Liver (tissue), 9 donors: Measurements from ENCODE around the gene SURF1. TPM values are rescaled to one million over a fixed set of nuclear protein-coding genes. Genes with fewer than 3 reads are reported as not detected.

Experiments
- DNase-seq: peaks from one replicate; pipeline ENCODE4 v3.0.0-alpha.2; 2017; ENCODE audit warnings: low spot score
- H3K27ac ChIP-seq, 2 donors: one replicate each; pipeline ENCODE4 v1.7.0; 2013; ENCODE audit warnings: inconsistent platforms in 2 of 2, low read length in 2 of 2, control low read depth in 1 of 2, low read depth in 1 of 2, mild to moderate bottlenecking in 1 of 2
- H3K27me3 ChIP-seq, 4 donors: one replicate each; pipeline versions ENCODE4 v1.6.1 to v1.7.0; 2013; ENCODE audit warnings: low read length in 3 of 4, inconsistent platforms in 1 of 4, mild to moderate bottlenecking in 1 of 4, moderate library complexity in 1 of 4; ENCODE audit not compliant: control insufficient read depth in 4 of 4, insufficient read depth in 4 of 4
- H3K36me3 ChIP-seq, 4 donors: one replicate each; pipeline versions ENCODE4 v1.6.1 to v1.7.0; 2013; ENCODE audit warnings: low read length in 3 of 4, mild to moderate bottlenecking in 3 of 4, low read depth in 1 of 4, moderate library complexity in 1 of 4; ENCODE audit not compliant: control insufficient read depth in 4 of 4, insufficient read depth in 3 of 4
- H3K4me1 ChIP-seq, 4 donors: one replicate each; pipeline versions ENCODE4 v1.6.1 to v1.7.0; 2013; ENCODE audit warnings: low read length in 3 of 4, mild to moderate bottlenecking in 3 of 4, moderate library complexity in 1 of 4; ENCODE audit not compliant: control insufficient read depth in 4 of 4, insufficient read depth in 4 of 4
- H3K4me3 ChIP-seq, 3 donors: one replicate each; pipeline versions ENCODE4 v1.6.1 to v1.7.0; 2013; ENCODE audit warnings: low read length in 3 of 3, control low read depth in 1 of 3, low read depth in 1 of 3, mild to moderate bottlenecking in 1 of 3
- H3K9ac ChIP-seq, 2 donors: one replicate each; pipeline ENCODE4 v1.7.0; 2013; ENCODE audit warnings: low read length in 2 of 2, mild to moderate bottlenecking in 2 of 2, moderate library complexity in 2 of 2, control low read depth in 1 of 2, low read depth in 1 of 2
- H3K9me3 ChIP-seq, 4 donors: one replicate each; pipeline versions ENCODE4 v1.6.1 to v1.7.0; 2013; ENCODE audit warnings: low read length in 3 of 4; ENCODE audit not compliant: control insufficient read depth in 4 of 4
- ATF3 ChIP-seq: IDR thresholded peaks from 2 replicates; pipeline ENCODE4 v1.6.1; 2016; ENCODE audit warnings: antibody characterized with exemption
- EGR1 ChIP-seq, 2 donors: IDR thresholded peaks; 2 replicates each; pipeline ENCODE4 v1.6.1; 2016 to 2018; ENCODE audit warnings: antibody characterized with exemption in 2 of 2, low read depth in 2 of 2
- FOXA1 ChIP-seq: IDR thresholded peaks from 2 replicates; pipeline ENCODE4 v1.6.1; 2016; ENCODE audit warnings: antibody characterized with exemption
- FOXA2 ChIP-seq: IDR thresholded peaks from 2 replicates; pipeline ENCODE4 v1.6.1; 2016; ENCODE audit warnings: antibody characterized with exemption
- GABPA ChIP-seq, 2 donors: IDR thresholded peaks in 1 of 2; conservative IDR thresholded peaks in 1 of 2; 2 replicates each; pipeline ENCODE4 v1.6.1; 2016; ENCODE audit warnings: antibody characterized with exemption in 2 of 2, mild to moderate bottlenecking in 1 of 2, moderate library complexity in 1 of 2
- HNF4A ChIP-seq, 2 donors: conservative IDR thresholded peaks; 2 replicates each; pipeline ENCODE4 v1.6.1; 2016; ENCODE audit warnings: antibody characterized with exemption in 2 of 2, mild to moderate bottlenecking in 2 of 2
- HNF4G ChIP-seq: IDR thresholded peaks from 2 replicates; pipeline ENCODE4 v1.6.1; 2016; ENCODE audit warnings: antibody characterized with exemption
- JUND ChIP-seq, 2 donors: IDR thresholded peaks; 2 replicates each; pipeline ENCODE4 v1.6.1; 2016; ENCODE audit warnings: antibody characterized with exemption in 2 of 2
- MAX ChIP-seq: IDR thresholded peaks from 2 replicates; pipeline ENCODE4 v1.6.1; 2016; ENCODE audit warnings: antibody characterized with exemption
- RAD21 ChIP-seq, 2 donors: IDR thresholded peaks; 2 replicates each; pipeline ENCODE4 v1.6.1; 2016; ENCODE audit warnings: antibody characterized with exemption in 2 of 2, mild to moderate bottlenecking in 2 of 2
- REST ChIP-seq: IDR thresholded peaks from 2 replicates; pipeline ENCODE4 v1.6.1; 2016; ENCODE audit warnings: antibody characterized with exemption, mild to moderate bottlenecking
- RXRA ChIP-seq, 2 donors: IDR thresholded peaks; 2 replicates each; pipeline ENCODE4 v1.6.1; 2017 to 2018; ENCODE audit warnings: antibody characterized with exemption in 2 of 2, mild to moderate bottlenecking in 1 of 2
- SP1 ChIP-seq: IDR thresholded peaks from 2 replicates; pipeline ENCODE4 v1.6.1; 2018; ENCODE audit warnings: antibody characterized with exemption, mild to moderate bottlenecking
- TAF1 ChIP-seq: conservative IDR thresholded peaks from 2 replicates; pipeline ENCODE4 v1.6.1; 2016; ENCODE audit warnings: antibody characterized with exemption, mild to moderate bottlenecking
- YY1 ChIP-seq: IDR thresholded peaks from 2 replicates; pipeline ENCODE4 v1.6.1; 2016; ENCODE audit warnings: antibody characterized with exemption, mild to moderate bottlenecking
- WGBS: extraction: QIAGEN DNeasy Blood & Tissue Kit; methylation state at CpG from one replicate; pipeline ENCODE4 v1.1.7; 2013; 5-methylcytosine and 5-hydroxymethylcytosine counted together
- polyA plus RNA-seq, 2 donors: library from polyadenylated mRNA; stranded (reverse) in 1 of 2; unstranded in 1 of 2; fragments of 200-250 nt in 1 of 2; fragments of >200 nt in 1 of 2; fragmentation: Nextera tagmentation in 1 of 2; extraction: Ambion mirVana in 1 of 2; gene quantifications; one replicate each; pipeline versions ENCODE4 v1.2.1 to v1.2.3, GENCODE V29; 2013 to 2015
- total RNA-seq, 2 donors: library from RNA; depleted of rRNA; stranded (reverse); fragments of >200 nt; gene quantifications; one replicate each; pipeline ENCODE4 v1.2.3, GENCODE V29; 2014
- TF ChIP-seq, protein P1 (sequence below): IDR thresholded peaks from 2 replicates; pipeline ENCODE4 v1.6.1; 2016; ENCODE audit warnings: antibody characterized with exemption
- TF ChIP-seq, protein P2 (sequence below): fragments of 150-350 bp; IDR thresholded peaks from 2 replicates; pipeline ENCODE4 v1.5.1; 2017; ENCODE audit warnings: improper control_type of control experiment, low read depth, low read length; ENCODE audit not compliant: missing input control
- donor health status: healthy.
- donor health status: healthy.
- donor health status: healthy.
- donor health status: healthy.
- donor health status: healthy.

SURF1 gene
- total and polyA plus RNA-seq, 4 donors: 20.7 to 106 (median 50.5) TPM

GRCh38 chr9:133342069-133342406 lies 14.2 kb downstream of the SURF1 start:
- peaks cover 0 to 15% (median 7%) of the 10 kb centered on the region in 4 donors for H3K4me1 ChIP-seq
- DNase-seq: no peak
- TF ChIP-seq RXRA (IDR thresholded peaks at IDR 0.05): no peak
- no peak for TF ChIP-seq FOXA2
- TF ChIP-seq HNF4A (conservative IDR thresholded peaks at IDR 0.05): no peak
- no peak for TF ChIP-seq MAX
- 88% methylated on average over 12 of the region's 12 CpGs for WGBS
- H3K9me3 ChIP-seq: no peaks in the 10 kb centered on the region
- peaks cover 0 to 46% (median 13%) of the 10 kb centered on the region in 4 donors for H3K36me3 ChIP-seq
- H3K27ac ChIP-seq: no peak overlapping the region
- no peak overlapping the region for H3K9ac ChIP-seq
- no peak overlapping the region for H3K4me3 ChIP-seq
- H3K27me3 ChIP-seq: no peaks in the 10 kb centered on the region

GRCh38 chr9:133341369-133342068 lies 14.8 kb downstream of the SURF1 start:
- Histone ChIP-seq H3K27me3 (no peaks in the 10 kb centered on the region), H3K9ac (no peak overlapping the region), H3K9me3 (no peaks in the 10 kb centered on the region), H3K36me3 (peaks cover 0 to 46% (median 13%) of the 10 kb centered on the region in 4 donors), H3K4me1 (peaks cover 1 to 12% (median 3%) of the 10 kb centered on the region in 4 donors), H3K27ac (no peak overlapping the region), H3K4me3 (no peak overlapping the region)
- TF ChIP-seq SP1: no peak
- no peak for TF ChIP-seq ATF3
- TF ChIP-seq REST: no peak
- TF ChIP-seq GABPA (IDR thresholded peaks at IDR 0.05 in 1 of 2, conservative IDR thresholded peaks at IDR 0.05 in 1 of 2): no peak
- TF ChIP-seq, protein P1, sequence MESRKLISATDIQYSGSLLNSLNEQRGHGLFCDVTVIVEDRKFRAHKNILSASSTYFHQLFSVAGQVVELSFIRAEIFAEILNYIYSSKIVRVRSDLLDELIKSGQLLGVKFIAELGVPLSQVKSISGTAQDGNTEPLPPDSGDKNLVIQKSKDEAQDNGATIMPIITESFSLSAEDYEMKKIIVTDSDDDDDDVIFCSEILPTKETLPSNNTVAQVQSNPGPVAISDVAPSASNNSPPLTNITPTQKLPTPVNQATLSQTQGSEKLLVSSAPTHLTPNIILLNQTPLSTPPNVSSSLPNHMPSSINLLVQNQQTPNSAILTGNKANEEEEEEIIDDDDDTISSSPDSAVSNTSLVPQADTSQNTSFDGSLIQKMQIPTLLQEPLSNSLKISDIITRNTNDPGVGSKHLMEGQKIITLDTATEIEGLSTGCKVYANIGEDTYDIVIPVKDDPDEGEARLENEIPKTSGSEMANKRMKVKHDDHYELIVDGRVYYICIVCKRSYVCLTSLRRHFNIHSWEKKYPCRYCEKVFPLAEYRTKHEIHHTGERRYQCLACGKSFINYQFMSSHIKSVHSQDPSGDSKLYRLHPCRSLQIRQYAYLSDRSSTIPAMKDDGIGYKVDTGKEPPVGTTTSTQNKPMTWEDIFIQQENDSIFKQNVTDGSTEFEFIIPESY: no peak
- TF ChIP-seq, protein P2, sequence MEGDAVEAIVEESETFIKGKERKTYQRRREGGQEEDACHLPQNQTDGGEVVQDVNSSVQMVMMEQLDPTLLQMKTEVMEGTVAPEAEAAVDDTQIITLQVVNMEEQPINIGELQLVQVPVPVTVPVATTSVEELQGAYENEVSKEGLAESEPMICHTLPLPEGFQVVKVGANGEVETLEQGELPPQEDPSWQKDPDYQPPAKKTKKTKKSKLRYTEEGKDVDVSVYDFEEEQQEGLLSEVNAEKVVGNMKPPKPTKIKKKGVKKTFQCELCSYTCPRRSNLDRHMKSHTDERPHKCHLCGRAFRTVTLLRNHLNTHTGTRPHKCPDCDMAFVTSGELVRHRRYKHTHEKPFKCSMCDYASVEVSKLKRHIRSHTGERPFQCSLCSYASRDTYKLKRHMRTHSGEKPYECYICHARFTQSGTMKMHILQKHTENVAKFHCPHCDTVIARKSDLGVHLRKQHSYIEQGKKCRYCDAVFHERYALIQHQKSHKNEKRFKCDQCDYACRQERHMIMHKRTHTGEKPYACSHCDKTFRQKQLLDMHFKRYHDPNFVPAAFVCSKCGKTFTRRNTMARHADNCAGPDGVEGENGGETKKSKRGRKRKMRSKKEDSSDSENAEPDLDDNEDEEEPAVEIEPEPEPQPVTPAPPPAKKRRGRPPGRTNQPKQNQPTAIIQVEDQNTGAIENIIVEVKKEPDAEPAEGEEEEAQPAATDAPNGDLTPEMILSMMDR: no peak
- TF ChIP-seq RXRA (IDR thresholded peaks at IDR 0.05): no peak
- TF ChIP-seq YY1: no peak
- TF ChIP-seq JUND (IDR thresholded peaks at IDR 0.05): no peak
- TF ChIP-seq TAF1: no peak
- no peak for TF ChIP-seq MAX
- no peak for TF ChIP-seq RAD21 (IDR thresholded peaks at IDR 0.05)
- no peak for TF ChIP-seq EGR1 (IDR thresholded peaks at IDR 0.05; ENCODE audit: low read depth in 2 of 2)
- no peak for TF ChIP-seq HNF4G
- no peak for TF ChIP-seq FOXA1
- 92% methylated on average over 15 of the region's 15 CpGs for WGBS
- no peak for DNase-seq
